ENCODE results near the gene C3orf22. TPM values are rescaled to one million over a fixed set of nuclear protein-coding genes. Genes with fewer than 3 reads are reported as not detected.

Gene C3orf22, protein sequence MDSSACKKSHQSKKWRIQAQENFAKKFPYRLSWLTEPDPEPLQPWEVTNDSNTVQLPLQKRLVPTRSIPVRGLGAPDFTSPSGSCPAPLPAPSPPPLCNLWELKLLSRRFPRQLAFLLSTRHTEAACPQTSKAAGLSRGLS
- total RNA-seq (2014; rRNA removed; shearing (Covaris generic)) (not detected in 2 replicates), polyA plus RNA-seq (2016; fragmentation: Nextera tagmentation; extraction: Ambion mirVana) (not detected in 2 replicates)

DNA sequence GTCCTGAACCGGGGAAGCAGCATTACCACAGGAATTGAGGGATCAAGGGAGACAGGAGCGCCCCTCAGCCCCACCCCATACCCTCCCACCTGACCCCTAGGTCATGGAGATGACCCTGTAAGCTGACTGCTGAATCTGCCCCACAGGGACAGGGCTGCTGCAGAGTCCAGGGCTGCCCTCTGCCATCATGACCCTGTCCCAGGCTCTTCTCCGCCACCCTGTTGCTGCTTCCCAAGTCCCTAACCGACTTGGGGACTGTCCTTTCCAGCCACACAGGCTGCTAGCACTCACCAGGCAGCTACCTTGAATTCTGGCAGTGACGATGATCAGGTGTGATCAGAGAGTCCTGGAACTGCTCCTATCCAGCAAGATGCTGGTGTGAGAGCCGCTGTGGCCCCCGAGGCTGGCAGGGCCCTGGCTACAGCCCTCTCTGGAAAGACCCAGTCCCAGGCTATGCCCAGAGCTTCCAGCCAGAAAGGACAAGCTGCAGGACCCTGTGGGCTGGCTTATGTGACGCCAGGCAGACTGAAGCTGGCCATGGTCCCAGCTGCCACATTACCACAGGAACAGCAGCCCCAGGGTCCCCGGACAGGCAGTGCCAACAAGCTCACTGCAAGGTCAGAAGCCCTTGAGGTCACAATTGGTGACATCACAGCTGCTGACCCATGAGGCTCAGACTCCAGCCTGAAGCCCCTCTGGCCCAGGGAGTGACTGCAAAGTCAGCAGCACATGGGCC, at the start of gene C3orf22:
C3orf22 (minus strand) TSS at position 597 of the 736 bp plus-strand sequence. CDS start 5,542 bp downstream, outside the sequence.
- H3K79me2 ChIP-seq (ENCODE audit: insufficient read depth): no peaks in the 10 kb centered on the region
- in situ Hi-C loops (cut with MboI): no loop called here
- H3K36me3 ChIP-seq (ENCODE audit: low read depth): no peaks in the 10 kb centered on the region
- H4K20me1 ChIP-seq (ENCODE audit: insufficient read depth): no peaks in the 10 kb centered on the region
- WGBS, 2 experiments (ENCODE audit: low coverage in 1 of 2, low lambda C conversion rate in 2 of 2, missing lambda C conversion rate in 2 of 2): 65 to 67% methylated on average over 9 of the region's 9 CpGs
- DNase-seq: no peak
- no peak within 1 kb of the TSS for H3K27ac ChIP-seq
- no peaks in the 10 kb centered on the region for H3F3A ChIP-seq (ENCODE audit: insufficient read depth)
- H3K9me3 ChIP-seq (ENCODE audit: low read depth): no peaks in the 10 kb centered on the region
- TF ChIP-seq EZH2phosphoT487 (IDR thresholded peaks at IDR 0.05; ENCODE audit: insufficient read depth, low read depth) (no peak), EZH2 (IDR thresholded peaks at IDR 0.05; ENCODE audit: insufficient read depth, poor library complexity, severe bottlenecking) (no peak)
- H3K4me1 ChIP-seq (ENCODE audit: insufficient read depth): no peaks in the 10 kb centered on the region
- no peak within 1 kb of the TSS for H3K4me3 ChIP-seq
- H3K27me3 ChIP-seq (replicated peaks; ENCODE audit: insufficient read depth): peaks cover 14% of the 10 kb centered on the region
- no peak within 1 kb of the TSS for H2AFZ ChIP-seq
- no peak within 1 kb of the TSS for H3K9ac ChIP-seq
- H3K4me2 ChIP-seq (ENCODE audit: unreplicated experiment): no peak within 1 kb of the TSS
- no peaks in the 10 kb centered on the region for H3K9me2 ChIP-seq (ENCODE audit: insufficient read depth)

DNA sequence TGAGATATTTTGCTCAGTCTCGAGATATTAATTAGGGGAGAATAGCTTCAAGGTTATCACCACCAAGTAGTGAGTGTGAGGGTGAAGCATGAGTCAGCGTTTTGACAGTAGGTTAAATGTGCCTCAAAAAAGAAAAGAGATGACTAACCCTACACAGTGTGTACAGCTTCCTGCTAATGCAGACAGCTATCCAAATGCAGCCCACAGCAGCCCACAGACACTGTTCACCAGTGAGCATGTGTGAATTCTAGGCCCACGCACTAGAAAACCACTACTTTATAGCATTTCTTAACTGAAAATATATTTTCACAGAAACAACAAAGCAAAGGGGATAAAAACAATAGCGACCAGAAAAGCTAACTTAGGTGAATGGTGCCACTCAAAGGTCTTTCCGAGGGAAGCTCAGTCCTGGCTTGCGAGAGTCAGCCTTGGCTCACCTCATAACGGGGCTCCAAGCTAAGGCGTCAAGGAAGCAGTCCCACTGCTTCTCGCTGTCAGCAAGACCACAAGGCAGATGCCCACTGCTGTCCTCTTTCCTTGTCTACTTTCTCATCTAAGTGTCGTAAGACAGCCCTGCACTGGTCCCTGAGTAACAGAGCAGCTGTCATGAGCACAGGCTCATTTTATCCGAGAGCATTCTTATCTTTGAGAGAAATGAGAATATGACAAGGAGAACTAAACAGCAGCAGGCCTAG, 48.6 kb upstream of the C3orf22 start:
- Histone ChIP-seq H3K4me3 (no peak overlapping the region), H4K20me1 (ENCODE audit: insufficient read depth) (no peaks in the 10 kb centered on the region), H3K4me2 (ENCODE audit: unreplicated experiment) (no peak overlapping the region), H3K36me3 (ENCODE audit: low read depth) (peaks cover 15% of the 10 kb centered on the region), H3K9me3 (ENCODE audit: low read depth) (no peaks in the 10 kb centered on the region), H3K79me2 (ENCODE audit: insufficient read depth) (no peaks in the 10 kb centered on the region), H3K9me2 (ENCODE audit: insufficient read depth) (no peaks in the 10 kb centered on the region), H3K27me3 (replicated peaks; ENCODE audit: insufficient read depth) (no peaks in the 10 kb centered on the region), H3F3A (ENCODE audit: insufficient read depth) (peaks cover 7% of the 10 kb centered on the region; the same call in 1 of the 2 replicates), H3K27ac (no peak overlapping the region), H2AFZ (no peak overlapping the region), H3K4me1 (ENCODE audit: insufficient read depth) (peaks cover 20% of the 10 kb centered on the region), H3K9ac (no peak overlapping the region)
- in situ Hi-C loops (cut with MboI): no loop called here
- DNase-seq: peak; percentile 75
- 74 to 79% methylated on average over 11 of the region's 11 CpGs for WGBS, 2 experiments (ENCODE audit: low coverage in 1 of 2, low lambda C conversion rate in 2 of 2, missing lambda C conversion rate in 2 of 2)
- TF ChIP-seq EZH2phosphoT487 (IDR thresholded peaks at IDR 0.05; ENCODE audit: insufficient read depth, low read depth): no peak
- TF ChIP-seq EZH2 (IDR thresholded peaks at IDR 0.05; ENCODE audit: insufficient read depth, poor library complexity, severe bottlenecking): no peak

DNA sequence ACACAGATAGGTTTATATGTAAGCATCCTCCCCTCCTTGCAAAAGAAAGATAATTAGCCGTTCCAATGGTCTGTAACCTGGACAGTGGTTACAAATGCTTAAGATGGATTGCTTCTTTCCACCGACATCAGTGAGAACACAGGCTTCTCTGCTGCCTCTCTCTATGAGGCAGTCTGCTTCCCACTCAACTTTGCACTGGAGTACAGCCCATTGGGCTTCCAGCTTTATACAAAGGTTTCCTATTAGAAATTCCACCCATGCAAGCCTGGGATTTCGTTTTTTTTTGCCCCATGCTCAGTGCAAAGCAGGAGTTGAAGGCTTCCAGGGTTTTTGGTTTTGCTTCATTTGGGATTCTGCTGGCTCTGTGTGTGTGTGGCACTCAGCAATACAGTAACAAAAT, 47.3 kb upstream of the C3orf22 start:
- H3K9me2 ChIP-seq (ENCODE audit: insufficient read depth): no peaks in the 10 kb centered on the region
- in situ Hi-C loops (cut with MboI): no loop called here
- no peak overlapping the region for H3K4me2 ChIP-seq (ENCODE audit: unreplicated experiment)
- 86 to 91% methylated on average over 3 of the region's 3 CpGs for WGBS, 2 experiments (ENCODE audit: low coverage in 1 of 2, low lambda C conversion rate in 2 of 2, missing lambda C conversion rate in 2 of 2)
- H3K27ac ChIP-seq: no peak overlapping the region
- no peaks in the 10 kb centered on the region for H4K20me1 ChIP-seq (ENCODE audit: insufficient read depth)
- H3K79me2 ChIP-seq (ENCODE audit: insufficient read depth): no peaks in the 10 kb centered on the region
- no peak overlapping the region for H3K4me3 ChIP-seq
- peaks cover 15% of the 10 kb centered on the region for H3K36me3 ChIP-seq (ENCODE audit: low read depth)
- no peak for DNase-seq
- peaks cover 7% of the 10 kb centered on the region; the same call in 1 of the 2 replicates for H3F3A ChIP-seq (ENCODE audit: insufficient read depth)
- no peak overlapping the region for H2AFZ ChIP-seq
- peaks cover 20% of the 10 kb centered on the region for H3K4me1 ChIP-seq (ENCODE audit: insufficient read depth)
- TF ChIP-seq EZH2phosphoT487 (IDR thresholded peaks at IDR 0.05; ENCODE audit: insufficient read depth, low read depth): no peak
- TF ChIP-seq EZH2 (IDR thresholded peaks at IDR 0.05; ENCODE audit: insufficient read depth, poor library complexity, severe bottlenecking): no peak
- no peaks in the 10 kb centered on the region for H3K9me3 ChIP-seq (ENCODE audit: low read depth)
- H3K27me3 ChIP-seq (replicated peaks; ENCODE audit: insufficient read depth): no peaks in the 10 kb centered on the region
- no peak overlapping the region for H3K9ac ChIP-seq

DNA sequence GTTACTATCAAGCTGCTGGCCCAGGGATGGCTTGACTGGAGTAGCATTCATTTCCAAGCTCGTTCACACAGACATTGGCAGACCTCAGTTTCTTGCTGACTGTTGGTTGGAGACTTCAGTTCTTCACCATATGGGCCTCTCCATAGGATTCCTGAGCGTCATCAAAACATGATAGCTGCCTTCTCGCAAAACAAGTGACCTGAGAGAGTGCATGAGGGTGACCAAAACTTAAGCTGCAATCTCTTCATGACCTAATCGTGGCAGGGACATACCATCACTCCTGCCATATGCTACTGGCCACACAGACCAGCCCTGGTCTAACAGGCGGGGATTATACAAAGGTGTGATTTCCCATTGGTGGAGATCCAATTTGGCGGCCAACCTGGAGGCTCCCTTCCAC, 46.0 kb upstream of the C3orf22 start:
- Histone ChIP-seq H3K4me3 (no peak overlapping the region), H3K27ac (no peak overlapping the region), H3K36me3 (ENCODE audit: low read depth) (peaks cover 4% of the 10 kb centered on the region; the same call in 1 of the 2 replicates), H3K4me2 (ENCODE audit: unreplicated experiment) (no peak overlapping the region), H3K9ac (no peak overlapping the region), H2AFZ (no peak overlapping the region), H3K9me2 (ENCODE audit: insufficient read depth) (no peaks in the 10 kb centered on the region), H3K79me2 (ENCODE audit: insufficient read depth) (no peaks in the 10 kb centered on the region), H3K4me1 (ENCODE audit: insufficient read depth) (peaks cover 20% of the 10 kb centered on the region), H4K20me1 (ENCODE audit: insufficient read depth) (no peaks in the 10 kb centered on the region), H3F3A (ENCODE audit: insufficient read depth) (peaks cover 7% of the 10 kb centered on the region; the same call in 1 of the 2 replicates), H3K27me3 (replicated peaks; ENCODE audit: insufficient read depth) (no peaks in the 10 kb centered on the region), H3K9me3 (ENCODE audit: low read depth) (no peaks in the 10 kb centered on the region)
- no peak for TF ChIP-seq EZH2 (IDR thresholded peaks at IDR 0.05; ENCODE audit: insufficient read depth, poor library complexity, severe bottlenecking)
- TF ChIP-seq EZH2phosphoT487 (IDR thresholded peaks at IDR 0.05; ENCODE audit: insufficient read depth, low read depth): no peak
- DNase-seq: no peak
- in situ Hi-C loops (cut with MboI): no loop called here
- 92 to 98% methylated on average over 6 of the region's 6 CpGs for WGBS, 2 experiments (ENCODE audit: low coverage in 1 of 2, low lambda C conversion rate in 2 of 2, missing lambda C conversion rate in 2 of 2)
